GM12891 (cell line): ENCODE measurements around the gene NUAK1.

Source experiments
- POLR2A ChIP-seq: IDR thresholded peaks from 2 replicates; pipeline ENCODE4 v1.6.1; 2011; ENCODE audit warnings: low read depth, low read length, control low read depth
- POLR2AphosphoS5 ChIP-seq: IDR thresholded peaks from 2 replicates; pipeline ENCODE4 v1.6.1; 2011; ENCODE audit warnings: low read depth, low read length, control low read depth
- POU2F2 ChIP-seq: IDR thresholded peaks from 2 replicates; pipeline ENCODE4 v1.6.1; 2011; ENCODE audit warnings: low read depth, mild to moderate bottlenecking, control low read depth, low read length, moderate library complexity
- SPI1 ChIP-seq: IDR thresholded peaks from 2 replicates; pipeline ENCODE4 v1.6.1; 2011; ENCODE audit warnings: low read depth, low read length, control low read depth
- TAF1 ChIP-seq: IDR thresholded peaks from 2 replicates; pipeline ENCODE4 v1.6.1; 2011; ENCODE audit warnings: low read depth, low read length, control low read depth

DNA sequence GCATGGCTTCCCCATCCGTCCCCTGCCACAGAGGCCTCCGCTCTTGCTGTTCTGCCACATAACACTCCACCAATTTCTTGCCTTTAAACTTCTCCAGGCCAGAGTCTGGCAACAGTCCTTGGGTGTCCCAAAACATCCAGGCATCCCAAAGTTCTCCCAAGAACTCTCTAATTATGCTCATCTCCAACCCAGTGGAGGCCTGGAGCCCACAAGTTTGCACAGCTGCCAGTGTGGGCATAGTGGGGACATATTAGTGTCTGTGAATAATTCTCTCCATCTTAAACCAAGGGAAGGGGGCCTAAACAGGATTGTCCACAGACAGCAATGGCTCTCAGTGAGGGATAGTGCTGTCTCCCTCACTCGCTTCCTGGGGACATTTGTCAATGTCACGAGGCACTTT lies 124.8 kb downstream of the NUAK1 start:
- no peak for TF ChIP-seq POLR2A
- TF ChIP-seq TAF1, result no peak
- TF ChIP-seq POLR2AphosphoS5, result no peak
- no peak for TF ChIP-seq POU2F2
- TF ChIP-seq SPI1, result no peak
